HG03439 (cell line): ENCODE results near the gene C1QTNF1.

Source experiments
- ATAC-seq: cut with Tn5 transposase; IDR thresholded peaks from one replicate; pipeline ENCODE4 v1.9.1; 2021; ENCODE audit warnings: mild to moderate bottlenecking, moderate library complexity; ENCODE audit not compliant: unreplicated experiment

C1QTNF1 gene

DNA sequence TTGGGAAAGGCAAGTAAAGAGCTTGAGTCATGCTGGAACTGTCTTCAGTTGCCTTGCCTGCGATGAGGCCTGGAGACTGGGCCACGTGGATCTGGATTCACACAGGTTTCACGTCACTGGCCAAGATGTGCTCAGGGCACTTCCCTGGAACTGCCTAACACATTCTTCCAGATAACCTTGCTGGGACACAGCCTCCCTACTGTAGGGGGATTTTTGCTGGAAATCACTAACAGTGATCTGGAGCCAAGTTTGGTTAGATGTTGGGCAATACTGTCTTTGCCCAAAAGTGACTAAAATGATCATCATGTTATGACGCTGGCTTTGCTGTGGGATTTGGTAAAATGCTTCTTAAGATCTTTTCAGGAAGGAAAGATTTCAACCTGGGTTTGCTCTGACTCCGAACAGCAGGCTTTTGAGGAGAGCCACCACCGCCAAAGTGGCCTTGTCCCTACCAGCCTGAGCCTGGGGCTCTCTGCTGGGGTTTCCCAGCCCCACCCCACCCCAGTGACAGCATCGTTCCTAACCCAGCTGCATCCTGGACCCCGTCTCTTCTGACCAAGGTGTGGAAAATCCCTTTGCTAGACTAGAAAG lies 14.7 kb downstream of the C1QTNF1 start:
- no peak for ATAC-seq

GRCh38 chr17:79039171-79039570 lies 15.2 kb downstream of the C1QTNF1 start:
- ATAC-seq: no peak

GRCh38 chr17:79039886-79040285 lies 15.9 kb downstream of the C1QTNF1 start:
- ATAC-seq: no peak

GRCh38 chr17:79041041-79041570 lies 17.1 kb downstream of the C1QTNF1 start:
- no peak for ATAC-seq

GRCh38 chr17:79041723-79042420 lies 17.9 kb downstream of the C1QTNF1 start:
- no peak for ATAC-seq

DNA sequence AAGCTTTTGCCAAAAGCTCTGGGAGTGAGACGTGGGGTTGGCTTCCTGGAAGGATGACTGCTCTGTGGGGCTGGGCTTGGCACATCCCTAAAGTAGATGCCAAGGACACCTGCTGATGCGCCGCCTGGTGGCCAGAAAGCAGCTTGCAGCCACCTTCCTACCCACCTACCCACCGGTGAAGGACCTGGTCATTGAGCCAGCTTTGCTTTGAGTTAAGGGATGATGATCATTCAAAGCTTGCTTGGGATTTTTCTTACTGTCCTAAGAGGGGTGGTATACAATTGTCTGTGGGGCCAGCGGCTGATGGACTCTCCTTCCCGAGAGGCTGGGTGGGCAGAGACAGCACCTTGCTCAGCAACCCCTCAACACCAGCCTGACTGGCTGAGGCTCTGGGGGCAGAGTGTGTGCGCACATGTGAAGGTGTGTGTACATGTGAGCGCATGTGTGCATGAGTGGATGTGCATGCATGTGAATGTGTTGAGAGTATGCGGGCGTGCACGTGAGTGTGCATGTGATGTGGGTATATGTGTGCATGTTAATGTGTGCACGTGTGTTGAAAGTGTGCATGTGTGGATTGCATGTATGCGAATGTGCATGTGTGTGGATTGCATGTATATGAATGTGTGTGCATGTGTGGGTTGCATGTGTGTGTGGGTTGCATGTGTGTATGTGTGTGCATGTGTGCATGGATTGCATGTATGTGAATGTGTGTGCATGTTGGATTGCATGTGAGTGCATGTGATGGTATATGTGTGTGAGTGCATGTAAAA lies 18.6 kb downstream of the C1QTNF1 start:
- no peak for ATAC-seq

DNA sequence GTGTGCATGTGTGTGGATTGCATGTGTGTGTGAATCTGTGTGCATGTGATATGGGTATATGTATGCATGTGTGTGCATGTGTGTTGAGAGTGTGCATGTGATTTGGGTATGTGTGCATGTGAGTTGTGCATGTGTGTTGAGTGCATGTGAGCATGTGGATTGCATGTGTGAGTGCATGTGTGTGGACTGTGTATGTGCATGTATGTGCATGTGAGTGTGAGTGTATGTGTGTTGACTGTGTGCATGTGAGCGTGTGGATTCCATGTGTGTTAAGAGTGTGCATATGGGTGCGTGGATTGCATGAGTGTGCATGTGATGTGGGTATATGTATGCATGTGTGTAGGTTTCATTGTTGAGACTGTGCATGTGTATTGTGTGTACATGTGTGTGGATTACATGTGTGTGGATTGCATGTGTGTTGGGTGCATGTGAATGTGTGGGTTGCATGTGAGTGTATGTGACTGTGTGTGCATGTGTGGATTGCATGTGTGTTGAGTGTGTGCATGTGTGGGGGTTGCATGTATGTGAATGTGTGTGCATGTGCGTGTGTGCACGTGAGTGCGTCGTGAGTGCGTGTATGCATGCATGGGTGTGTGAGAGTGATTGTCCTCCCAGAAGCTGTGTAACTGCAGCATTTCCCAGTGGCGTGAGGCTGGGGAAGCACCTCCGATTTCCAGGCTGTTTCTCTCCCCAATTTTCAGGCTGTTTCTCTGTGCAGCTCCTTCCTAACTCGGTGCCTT lies 19.4 kb downstream of the C1QTNF1 start:
- no peak for ATAC-seq

GRCh38 chr17:79043931-79044320 lies 20.0 kb downstream of the C1QTNF1 start:
- ATAC-seq: no peak

DNA sequence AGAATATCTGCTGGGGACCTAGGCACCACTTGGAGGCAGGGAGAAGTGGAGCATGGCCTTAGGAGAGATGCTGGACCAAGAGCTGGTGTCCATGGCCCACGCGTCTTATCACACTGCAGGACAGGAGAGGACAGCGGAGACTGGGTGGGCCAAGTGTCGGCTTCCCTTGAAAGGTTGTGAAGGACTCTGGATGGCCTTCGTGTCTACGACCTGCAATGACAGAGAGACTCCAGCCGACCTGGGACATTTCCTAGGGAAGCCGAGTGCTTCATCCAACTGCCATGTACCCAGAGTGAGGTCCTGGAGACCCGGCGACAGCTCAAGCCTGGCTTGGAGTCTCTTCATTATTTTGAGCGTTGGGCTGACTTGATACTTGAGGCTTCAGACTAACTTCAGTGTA lies 20.5 kb downstream of the C1QTNF1 start:
- ATAC-seq: no peak

DNA sequence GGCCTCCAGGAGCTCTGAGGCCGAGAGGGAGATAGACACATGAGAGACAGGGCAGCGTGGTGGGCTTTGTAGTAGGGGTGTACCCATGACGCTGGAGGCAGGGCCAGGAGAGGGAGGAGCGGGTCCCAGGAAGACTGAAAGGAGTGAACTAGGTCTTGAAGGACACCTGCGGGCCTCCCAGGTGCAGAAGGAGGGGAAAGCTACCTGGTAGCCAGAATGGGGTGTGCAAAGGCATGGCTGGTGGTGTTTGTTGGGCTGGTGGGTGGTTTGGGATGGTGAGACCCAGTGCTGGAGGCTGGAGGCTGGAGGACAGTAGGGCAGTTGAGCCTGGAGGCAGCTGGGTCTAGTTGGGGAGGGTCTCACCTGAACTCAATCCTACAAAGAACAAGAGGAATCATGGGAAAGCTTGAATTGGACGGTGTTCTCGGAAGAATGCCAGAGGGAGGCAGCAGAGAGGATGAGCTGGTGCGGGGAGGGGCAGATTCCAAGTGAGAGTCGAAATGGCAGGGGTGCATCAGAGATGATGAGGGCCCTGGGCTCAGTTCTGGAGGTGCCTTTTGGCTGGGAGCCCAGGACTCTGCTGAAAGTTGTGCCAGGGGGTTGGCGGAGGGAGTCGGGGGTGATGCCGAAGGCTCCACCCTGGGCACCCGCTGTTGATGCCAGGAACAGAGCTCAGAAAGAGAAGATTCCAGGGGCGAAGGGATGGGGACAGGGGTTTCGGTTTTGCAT lies 21.2 kb downstream of the C1QTNF1 start:
- ATAC-seq: no peak

GRCh38 chr17:79045842-79046196 lies 21.9 kb downstream of the C1QTNF1 start:
- no peak for ATAC-seq

DNA sequence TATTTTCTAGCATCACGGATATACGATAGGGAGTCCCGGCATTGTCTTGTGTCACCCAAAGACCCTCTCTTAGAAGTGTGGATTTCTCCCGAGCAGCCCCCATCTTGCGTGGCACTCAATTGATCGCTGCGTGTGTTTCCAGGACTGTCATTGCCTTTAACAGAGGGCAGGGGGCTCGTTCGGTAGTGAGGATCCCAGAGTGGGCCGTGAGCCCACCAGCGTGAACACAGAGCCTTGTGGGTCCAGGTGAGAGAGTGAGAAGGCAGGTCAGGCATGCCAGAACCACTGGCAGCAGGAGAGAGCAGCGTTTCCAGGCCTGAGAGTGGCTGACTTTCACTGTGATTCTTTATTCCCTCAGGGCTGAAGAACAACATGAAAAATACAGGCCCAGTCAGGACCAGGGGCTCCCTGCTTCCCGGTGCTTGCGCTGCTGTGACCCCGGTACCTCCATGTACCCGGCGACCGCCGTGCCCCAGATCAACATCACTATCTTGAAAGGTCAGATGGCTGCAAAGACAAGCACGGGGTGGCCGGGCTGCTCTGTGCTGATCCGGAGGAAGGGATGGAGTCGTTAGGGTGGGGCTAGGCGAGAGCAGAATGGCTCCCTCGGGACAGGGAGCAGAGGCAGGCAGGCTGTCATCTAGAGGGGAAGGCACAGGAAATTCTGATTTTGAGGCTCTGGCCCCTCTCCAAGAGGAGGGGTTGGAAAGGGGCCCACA lies 22.4 kb downstream of the C1QTNF1 start:
- no peak for ATAC-seq

DNA sequence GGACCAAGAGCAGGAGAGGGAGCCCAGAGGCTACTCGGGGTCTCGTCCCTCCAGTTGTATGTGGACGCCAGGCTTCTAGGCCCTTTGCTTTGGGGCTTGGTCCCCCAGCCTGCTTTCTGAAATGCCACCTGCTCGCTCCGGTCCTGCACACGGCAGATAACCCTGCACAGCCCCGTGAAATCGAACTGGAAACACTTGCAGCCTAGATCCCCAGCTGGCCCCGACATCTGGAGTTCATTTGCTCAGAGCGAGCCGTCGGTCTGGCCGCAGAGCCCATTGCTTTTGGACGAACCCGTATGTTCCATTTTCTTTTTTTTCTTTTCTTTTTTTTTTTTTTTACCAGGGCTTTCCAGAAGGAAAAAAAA lies 22.9 kb downstream of the C1QTNF1 start:
- no peak for ATAC-seq

DNA sequence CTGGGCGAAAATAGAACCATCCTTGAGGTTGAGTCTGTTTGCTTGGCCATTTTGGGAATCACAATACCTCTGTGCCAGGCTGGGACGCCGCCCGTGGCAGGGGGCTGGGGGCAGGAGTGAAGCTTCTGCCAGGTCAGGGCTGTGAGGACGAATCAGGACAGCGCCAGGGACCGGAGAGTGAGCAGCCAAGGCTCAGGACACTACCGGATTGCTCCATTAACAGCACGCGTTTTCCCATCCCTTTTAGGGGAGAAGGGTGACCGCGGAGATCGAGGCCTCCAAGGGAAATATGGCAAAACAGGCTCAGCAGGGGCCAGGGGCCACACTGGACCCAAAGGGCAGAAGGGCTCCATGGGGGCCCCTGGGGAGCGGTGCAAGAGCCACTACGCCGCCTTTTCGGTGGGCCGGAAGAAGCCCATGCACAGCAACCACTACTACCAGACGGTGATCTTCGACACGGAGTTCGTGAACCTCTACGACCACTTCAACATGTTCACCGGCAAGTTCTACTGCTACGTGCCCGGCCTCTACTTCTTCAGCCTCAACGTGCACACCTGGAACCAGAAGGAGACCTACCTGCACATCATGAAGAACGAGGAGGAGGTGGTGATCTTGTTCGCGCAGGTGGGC lies 23.4 kb downstream of the C1QTNF1 start:
- ATAC-seq: no peak

- no peak for ATAC-seq
These were observed 24.2 kb downstream of the C1QTNF1 start for GRCh38 chr17:79047923-79048825.

GRCh38 chr17:79048826-79049755 lies 25.1 kb downstream of the C1QTNF1 start:
- no peak for ATAC-seq

- no peak for ATAC-seq
These were observed 25.9 kb downstream of the C1QTNF1 start for GRCh38 chr17:79049821-79050220.
